SK-N-SH (cell line): Measurements from ENCODE around the gene PDGFRB. TPM values are rescaled to one million over a fixed set of nuclear protein-coding genes. Genes with fewer than 3 reads are reported as not detected.
A peak's percentile ranks its signal among the peaks of the same experiment; 100 is the strongest.

Experiments
- CTCF ChIA-PET: fragments of 300-600, 350-600 bp; formaldehyde crosslinking; extraction: SDS; loops from one replicate; lab custom pipeline; 2021; lab: Yijun Ruan, JAX
- POLR2A ChIA-PET: fragments of 350-600 bp; sonication (Branson Sonifier 250); formaldehyde crosslinking; extraction: SDS; loops from one replicate; lab custom pipeline; 2020; ENCODE audit warnings: antibody characterized with exemption, inconsistent platforms; lab: Yijun Ruan, JAX
- DNase-seq: peaks from one replicate; pipeline ENCODE4 v3.0.0; 2012
- H2AFZ ChIP-seq: fragments of 200-600 bp; sonication (generic); 2 replicates; pipeline ENCODE4 v1.8.1; 2016; ENCODE audit warnings: antibody characterized with exemption, mild to moderate bottlenecking, low read depth
- H3F3A ChIP-seq: fragments of 200-600 bp; sonication (generic); replicated peaks from 2 replicates; pipeline ENCODE3; 2016; ENCODE audit warnings: antibody characterized with exemption, mild to moderate bottlenecking; ENCODE audit not compliant: insufficient read depth
- H3K27ac ChIP-seq, 2 experiments: fragments of 200-500 bp in 1 of 2; fragments of 200-600 bp in 1 of 2; sonication (Bioruptor generic) in 1 of 2; sonication (generic), shearing (Covaris generic) in 1 of 2; 2 replicates each; pipeline versions ENCODE4 v1.5.1 to v1.6.1; 2014 to 2016; ENCODE audit warnings: low read depth in 2 of 2, inconsistent platforms in 1 of 2, low read length in 1 of 2, mild to moderate bottlenecking in 1 of 2, mixed read lengths in 1 of 2
- H3K27me3 ChIP-seq: fragments of 200-600 bp; sonication (generic), shearing (Covaris generic); 2 replicates; pipeline ENCODE4 v1.6.1; 2016; ENCODE audit warnings: mixed run types; ENCODE audit not compliant: insufficient read depth
- H3K36me3 ChIP-seq, 2 experiments: fragments of 200-500 bp in 1 of 2; fragments of 200-600 bp in 1 of 2; sonication (Bioruptor generic) in 1 of 2; sonication (generic) in 1 of 2; replicated peaks in 1 of 2; 2 replicates each; pipeline versions ENCODE3 to v1.5.1; 2014 to 2016; ENCODE audit warnings: low read length in 1 of 2, mild to moderate bottlenecking in 1 of 2; ENCODE audit not compliant: insufficient read depth in 2 of 2, control insufficient read depth in 1 of 2
- H3K4me1 ChIP-seq, 2 experiments: fragments of 200-500 bp in 1 of 2; fragments of 200-600 bp in 1 of 2; sonication (Bioruptor generic) in 1 of 2; sonication (generic), shearing (Covaris generic) in 1 of 2; 2 replicates each; pipeline versions ENCODE4 v1.5.1 to v1.6.1; 2014 to 2016; ENCODE audit warnings: low read depth in 1 of 2, low read length in 1 of 2, mixed run types in 1 of 2; ENCODE audit not compliant: insufficient read depth in 2 of 2, control insufficient read depth in 1 of 2
- H3K4me2 ChIP-seq: fragments of 200-600 bp; sonication (generic), shearing (Covaris generic); 2 replicates; pipeline ENCODE4 v1.6.1; 2017; ENCODE audit warnings: mixed run types
- H3K4me3 ChIP-seq, 2 experiments: fragments of 200-500 bp in 1 of 2; fragments of 200-600 bp in 1 of 2; sonication (Bioruptor generic) in 1 of 2; sonication (generic), shearing (Covaris generic) in 1 of 2; 2 replicates each; pipeline versions ENCODE4 v1.5.1 to v1.8.1; 2014 to 2016; ENCODE audit warnings: low read depth in 2 of 2, inconsistent platforms in 1 of 2, low read length in 1 of 2, mild to moderate bottlenecking in 1 of 2, mixed read lengths in 1 of 2, moderate library complexity in 1 of 2
- H3K79me2 ChIP-seq: fragments of 200-600 bp; sonication (generic); 2 replicates; pipeline ENCODE4 v1.8.1; 2017; ENCODE audit warnings: mild to moderate bottlenecking; ENCODE audit not compliant: insufficient read depth
- H3K9ac ChIP-seq: fragments of 200-600 bp; sonication (generic); 2 replicates; pipeline ENCODE4 v1.6.1; 2017; ENCODE audit warnings: mixed run types
- H3K9me2 ChIP-seq: fragments of 200-600 bp; sonication (generic); 2 replicates; pipeline ENCODE4 v1.6.1; 2017; ENCODE audit warnings: mixed run types
- H3K9me3 ChIP-seq: fragments of 200-600 bp; sonication (generic); 2 replicates; pipeline ENCODE4 v1.6.1; 2017; ENCODE audit warnings: mixed run types, mild to moderate bottlenecking, moderate library complexity
- H4K20me1 ChIP-seq: fragments of 200-600 bp; sonication (generic); 2 replicates; pipeline ENCODE4 v1.6.1; 2017; ENCODE audit warnings: mild to moderate bottlenecking, mixed run types; ENCODE audit not compliant: insufficient read depth
- MAX ChIP-seq: IDR thresholded peaks from 2 replicates; pipeline ENCODE4 v1.4.0; 2012; ENCODE audit warnings: low read depth
- NFIC ChIP-seq: IDR thresholded peaks from 2 replicates; pipeline ENCODE4 v1.4.0; 2012; ENCODE audit warnings: borderline replicate concordance
- REST ChIP-seq: IDR thresholded peaks from 2 replicates; pipeline ENCODE4 v1.6.1; 2012; ENCODE audit warnings: mild to moderate bottlenecking, low read depth, low read length, moderate library complexity
- SIN3A ChIP-seq: IDR thresholded peaks from 2 replicates; pipeline ENCODE4 v1.6.1; 2012; ENCODE audit warnings: low read depth, mild to moderate bottlenecking, low read length, moderate library complexity, borderline replicate concordance
- TAF1 ChIP-seq: IDR thresholded peaks from 2 replicates; pipeline ENCODE4 v1.6.1; 2012; ENCODE audit warnings: low read depth, mild to moderate bottlenecking, low read length, moderate library complexity, borderline replicate concordance
- TCF12 ChIP-seq: IDR thresholded peaks from 2 replicates; pipeline ENCODE4 v1.4.0; 2012
- USF1 ChIP-seq: IDR thresholded peaks from 2 replicates; pipeline ENCODE4 v1.4.0; 2012; ENCODE audit warnings: low read depth, borderline replicate concordance
- WGBS: methylation state at CpG from one replicate; pipeline ENCODE4 v1.1.6; 2017; ENCODE audit warnings: low lambda C conversion rate; 5-methylcytosine and 5-hydroxymethylcytosine counted together
- polyA plus RNA-seq, 3 experiments: library from polyadenylated mRNA; depleted of rRNA; stranded (reverse); fragments of >200 nt; gene quantifications; 2 replicates each; pipeline ENCODE4 v1.2.3, GENCODE V29; 2012
- small RNA-seq, 7 experiments: library from RNA; depleted of rRNA; stranded (forward); fragments of <200 nt; gene quantifications; one replicate each; pipeline ENCODE3, GENCODE V24; 2012

The PDGFRB gene
- polyA plus RNA-seq, 1 of the 3 experiments (the other 2 are of a cell fraction), result 32.1 TPM

GRCh38 chr5:150065346-150065745, 90.3 kb downstream of the PDGFRB start (continued):
- TF ChIP-seq USF1, result no peak
- TF ChIP-seq NFIC, result no peak; the same call in 1 of the 2 replicates
- TF ChIP-seq REST, result no peak
- TF ChIP-seq MAX, result no peak
- no peak for TF ChIP-seq SIN3A
- TF ChIP-seq, all 33 proteins: peak for 7

- Histone ChIP-seq H2AFZ (peak overlapping the region; percentile 86; the same call in 1 of the 2 replicates), H3K4me3 (no peak overlapping the region), H3K27me3 (no peaks in the 10 kb centered on the region), H3K36me3 (no peaks in the 10 kb centered on the region), H3K4me1 (peaks cover 14 to 48% of the 10 kb centered on the region in 2 experiments; a peak in 3 of 4 replicates), H3K9me3 (no peaks in the 10 kb centered on the region), H3F3A (peaks cover 6% of the 10 kb centered on the region), H3K79me2 (no peaks in the 10 kb centered on the region), H3K9ac (no peak overlapping the region), H3K4me2 (peak overlapping the region; percentile 65), H4K20me1 (no peaks in the 10 kb centered on the region), H3K27ac (peak overlapping the region in 1 of 2 experiments; percentile 53; a peak in 2 of 4 replicates), H3K9me2 (no peaks in the 10 kb centered on the region)
- ChIA-PET CTCF (interaction anchor here (1.1 to 1.5 kb wide), 2 partner anchors 66 to 428 kb away, joined by 3 to 4 read pairs; no protein-coding TSS in a partner anchor), POLR2A (no interaction called here)
- TF ChIP-seq TAF1 (no peak), TCF12 (0 out of 2 replicates have a peak, but pooled peaks have one; percentile 6)
- 93% methylated on average over 6 of the region's 7 CpGs for WGBS
- no peak for DNase-seq
Measured at GRCh38 chr5:150064681-150065220, 90.9 kb downstream of the PDGFRB start.

Small RNA genes lying within 50 kb of the gene (small RNA-seq; reads per million reads assigned to genes)
- 0 reads per million in 7 experiments for gene RF00019

Other genes with a start within 250 kb of the PDGFRB start
- gene PDE6A, start 211.1 kb downstream of the PDGFRB start, polyA plus RNA-seq (2012; rRNA removed), result 0.05 and 0.06 TPM in 2 replicates
- 1.3 and 1.9 TPM in 2 replicates for gene SLC26A2, start 195.1 kb downstream of the PDGFRB start, polyA plus RNA-seq (2012; rRNA removed)
- 4.7 and 4.8 TPM in 2 replicates for gene TIGD6, start 155.2 kb downstream of the PDGFRB start, polyA plus RNA-seq (2012; rRNA removed)
- 28.8 and 39.9 TPM in 2 replicates for gene HMGXB3, start 155.1 kb downstream of the PDGFRB start, polyA plus RNA-seq (2012; rRNA removed)
- 0.15 and 0.25 TPM in 2 replicates for gene CSF1R, start 69.3 kb downstream of the PDGFRB start, polyA plus RNA-seq (2012; rRNA removed)
- gene CDX1, start 10.9 kb upstream of the PDGFRB start, polyA plus RNA-seq (2012; rRNA removed), result 0.23 and 0.26 TPM in 2 replicates
- gene SLC6A7, start 34.2 kb upstream of the PDGFRB start, polyA plus RNA-seq (2012; rRNA removed), result not detected in 2 replicates
- 0.05 and 0.10 TPM in 2 replicates for gene CAMK2A, start 133.9 kb upstream of the PDGFRB start, polyA plus RNA-seq (2012; rRNA removed)
- gene ARSI, start 147.1 kb upstream of the PDGFRB start, polyA plus RNA-seq (2012; rRNA removed), result 0.03 and 0.20 TPM in 2 replicates
- gene TCOF1, start 201.9 kb upstream of the PDGFRB start, polyA plus RNA-seq (2012; rRNA removed), result 21.9 and 33.0 TPM in 2 replicates